Measurements from ENCODE around the gene HECTD4.

Gene HECTD4

GRCh38 chr12:112219195-112219594, 163.0 kb downstream of the HECTD4 start:
- DNase-seq (ENCODE audit: low read depth in 3 of 3, low spot score in 1 of 3) = no peak

DNA sequence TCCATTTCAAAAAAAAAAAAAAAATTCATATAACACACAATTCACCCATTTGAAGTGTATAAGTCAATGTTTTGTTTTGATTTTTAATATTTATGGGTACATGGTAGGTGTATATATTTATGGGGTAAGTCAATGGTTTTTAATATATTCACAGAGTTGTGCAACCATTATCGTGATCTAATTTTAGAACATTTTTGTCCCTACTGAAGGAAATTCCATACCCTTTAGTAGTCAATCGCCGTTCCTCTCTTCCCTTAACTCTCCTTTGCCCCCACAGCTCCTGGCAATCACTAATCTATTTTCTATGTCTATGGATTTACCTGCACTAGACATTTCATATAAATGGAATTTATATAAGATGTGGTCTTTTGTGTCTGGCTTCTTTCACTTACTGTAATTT, 164.1 kb downstream of the HECTD4 start:
- DNase-seq (ENCODE audit: low read depth in 3 of 3, low spot score in 1 of 3) = no peak

- no peak for DNase-seq (ENCODE audit: low read depth in 3 of 3, low spot score in 1 of 3)
Observed at GRCh38 chr12:112217647-112218046, 164.6 kb downstream of the HECTD4 start.

- no peak for DNase-seq (ENCODE audit: low read depth in 3 of 3, low spot score in 1 of 3)
Observed at GRCh38 chr12:112216223-112216622, 166.0 kb downstream of the HECTD4 start.

DNA sequence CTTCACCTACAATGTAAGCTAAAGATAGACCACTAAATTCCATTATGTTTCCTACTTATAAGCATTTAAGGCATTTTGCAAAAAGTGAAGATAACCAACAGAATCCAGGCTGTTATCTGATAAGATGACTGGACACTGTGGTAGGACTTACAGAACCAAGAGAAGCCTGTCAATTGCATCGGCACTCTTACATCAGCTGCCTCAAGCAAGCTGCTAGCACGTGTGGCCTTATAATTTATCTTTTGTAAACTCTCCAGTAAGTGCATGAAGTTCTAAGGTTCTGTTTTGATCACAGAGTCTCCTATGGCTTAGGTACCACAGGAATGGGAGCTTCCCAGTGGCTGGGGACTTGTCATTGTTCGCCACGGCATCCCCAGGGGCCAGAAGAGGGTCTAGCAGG, 168.2 kb downstream of the HECTD4 start:
- no peak for DNase-seq (ENCODE audit: low read depth in 3 of 3, low spot score in 1 of 3)

DNA sequence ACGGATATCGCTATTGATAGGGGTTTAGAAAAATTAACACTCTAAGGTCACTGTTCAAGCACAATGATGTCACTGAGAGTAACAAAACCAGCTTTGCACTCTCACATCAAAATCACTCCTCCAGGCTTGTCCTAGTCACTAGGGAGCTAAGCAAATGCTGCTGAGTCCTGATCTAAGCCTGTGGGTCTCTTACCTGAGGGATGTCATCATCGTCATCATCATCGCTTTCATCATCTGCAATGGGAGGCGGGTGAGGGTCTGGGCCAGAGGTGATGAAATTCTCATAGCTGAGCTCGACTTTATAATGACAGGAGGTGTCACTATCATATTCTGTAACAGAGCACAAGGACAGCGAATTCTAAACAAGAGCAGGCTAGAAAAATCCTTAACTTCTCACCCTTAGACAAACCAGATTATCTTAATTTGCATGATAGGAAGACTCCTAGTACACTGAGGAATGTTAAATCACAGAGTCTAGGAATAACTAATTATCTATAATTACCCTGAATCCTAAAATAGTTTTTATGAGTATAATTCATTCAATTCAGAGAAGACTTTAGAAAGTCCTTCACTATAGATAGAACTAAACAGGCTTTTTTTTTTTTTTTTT, 173.8 kb downstream of the HECTD4 start:
- no peak for DNase-seq (ENCODE audit: low read depth in 3 of 3, low spot score in 1 of 3)

- DNase-seq (ENCODE audit: low read depth in 3 of 3, low spot score in 1 of 3) = no peak
Observed at GRCh38 chr12:112207397-112207924, 174.8 kb downstream of the HECTD4 start.

DNA sequence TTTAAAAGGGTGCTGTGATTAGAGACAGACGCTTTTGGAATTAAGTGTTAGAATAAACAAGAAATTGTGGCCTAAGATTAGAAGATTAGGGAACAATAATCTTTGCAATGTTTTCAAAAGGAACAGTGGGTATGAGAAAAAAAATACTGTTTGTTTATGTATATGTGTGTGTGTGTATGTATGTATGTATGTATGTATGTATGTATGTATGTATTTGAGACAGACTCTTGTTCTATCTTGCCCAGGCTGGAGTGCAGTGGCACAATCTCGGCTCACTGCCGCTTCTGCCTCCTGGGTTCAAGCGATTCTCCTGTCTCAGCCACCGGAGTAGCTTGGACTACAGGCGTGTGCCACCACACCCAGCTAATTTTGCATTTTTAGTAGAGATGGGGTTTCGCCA, 175.3 kb downstream of the HECTD4 start:
- no peak for DNase-seq (ENCODE audit: low read depth in 3 of 3, low spot score in 1 of 3)

GRCh38 chr12:112199136-112199535, 183.1 kb downstream of the HECTD4 start:
- no peak for DNase-seq (ENCODE audit: low read depth in 3 of 3, low spot score in 1 of 3)

- peak in 1 of 3 donors; percentile 8 for DNase-seq (ENCODE audit: low read depth in 3 of 3, low spot score in 1 of 3)
Observed at GRCh38 chr12:112198120-112198733, 184.0 kb downstream of the HECTD4 start.

GRCh38 chr12:112196196-112196875, 185.9 kb downstream of the HECTD4 start:
- DNase-seq (ENCODE audit: low read depth in 3 of 3, low spot score in 1 of 3) = no peak

DNA sequence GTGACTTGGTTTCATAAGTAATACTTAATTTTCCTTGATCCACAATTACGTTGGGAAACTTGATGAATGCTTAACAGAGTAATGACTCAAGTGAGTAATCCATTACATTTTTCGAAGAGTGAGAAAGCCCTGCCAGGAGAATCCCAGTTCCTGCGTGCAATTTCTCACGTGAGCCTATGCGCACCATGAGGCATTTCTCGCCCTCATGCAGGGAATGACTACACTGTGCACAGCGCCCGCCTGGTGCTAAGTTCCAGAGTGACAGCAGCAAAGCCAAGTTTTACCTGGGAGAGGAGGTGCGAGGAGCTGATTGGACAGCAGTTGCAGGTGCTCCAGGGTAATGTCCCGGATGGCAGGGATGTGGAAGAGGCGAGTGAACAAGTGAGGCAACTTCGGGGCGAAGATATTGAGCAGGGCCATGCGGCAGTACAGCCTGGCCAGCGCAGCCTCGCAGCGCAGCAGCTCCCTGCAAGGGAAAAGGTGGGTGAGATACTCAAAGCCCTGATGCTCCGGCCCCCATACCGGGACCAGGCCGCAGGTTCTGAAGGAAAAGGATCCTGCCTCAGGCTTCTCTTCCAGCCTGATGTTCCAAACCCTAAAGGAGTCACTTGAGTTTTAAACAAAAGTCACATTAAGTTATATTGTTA, 187.5 kb downstream of the HECTD4 start:
- DNase-seq (ENCODE audit: low read depth in 3 of 3, low spot score in 1 of 3) = no peak

DNA sequence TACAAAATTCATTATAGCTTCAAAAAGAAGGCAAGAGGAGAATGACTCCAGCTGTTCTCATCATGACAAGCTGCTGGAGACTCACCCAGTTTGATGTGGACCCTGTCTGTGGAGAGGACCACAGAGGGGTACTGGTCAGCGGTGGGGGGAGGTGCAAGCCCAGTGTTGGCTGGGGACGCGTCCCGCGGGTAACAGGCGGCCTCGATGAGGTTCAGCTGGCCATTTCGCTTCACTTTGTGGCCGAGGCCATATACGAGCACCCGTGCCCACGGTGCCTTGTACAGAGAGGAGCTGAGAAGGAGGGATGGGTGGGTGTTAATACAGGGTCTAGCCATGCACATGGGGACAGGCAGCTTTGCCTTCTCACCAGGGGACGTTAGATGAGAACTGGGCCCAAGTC, 189.8 kb downstream of the HECTD4 start:
- DNase-seq (ENCODE audit: low read depth in 3 of 3, low spot score in 1 of 3) = no peak

DNA sequence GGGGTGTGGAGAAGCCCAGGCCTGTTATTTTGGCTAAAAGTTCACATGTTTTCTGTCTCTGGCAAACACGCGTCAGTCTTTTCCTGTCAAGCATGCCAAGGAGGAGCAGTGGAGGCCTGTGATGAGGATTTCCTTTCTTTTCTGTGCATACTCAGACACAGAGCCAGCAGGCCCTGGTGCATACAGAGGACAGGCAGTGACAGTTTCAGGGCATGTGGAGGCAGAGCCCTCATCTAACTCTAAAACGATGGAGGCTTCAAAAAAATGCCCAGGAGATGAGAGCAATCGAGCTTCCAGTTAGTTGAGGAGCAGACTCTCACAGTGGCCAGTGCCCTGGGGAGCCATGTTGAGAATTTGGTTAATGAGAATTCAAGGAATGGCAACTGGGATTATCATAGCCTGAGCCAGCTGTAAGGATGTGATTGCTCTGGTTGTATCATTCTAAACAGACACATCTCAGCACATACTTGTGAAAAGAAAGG, 190.3 kb downstream of the HECTD4 start:
- DNase-seq (ENCODE audit: low read depth in 3 of 3, low spot score in 1 of 3) = no peak

GRCh38 chr12:112191201-112191600, 191.0 kb downstream of the HECTD4 start:
- DNase-seq (ENCODE audit: low read depth in 3 of 3, low spot score in 1 of 3) = no peak

DNA sequence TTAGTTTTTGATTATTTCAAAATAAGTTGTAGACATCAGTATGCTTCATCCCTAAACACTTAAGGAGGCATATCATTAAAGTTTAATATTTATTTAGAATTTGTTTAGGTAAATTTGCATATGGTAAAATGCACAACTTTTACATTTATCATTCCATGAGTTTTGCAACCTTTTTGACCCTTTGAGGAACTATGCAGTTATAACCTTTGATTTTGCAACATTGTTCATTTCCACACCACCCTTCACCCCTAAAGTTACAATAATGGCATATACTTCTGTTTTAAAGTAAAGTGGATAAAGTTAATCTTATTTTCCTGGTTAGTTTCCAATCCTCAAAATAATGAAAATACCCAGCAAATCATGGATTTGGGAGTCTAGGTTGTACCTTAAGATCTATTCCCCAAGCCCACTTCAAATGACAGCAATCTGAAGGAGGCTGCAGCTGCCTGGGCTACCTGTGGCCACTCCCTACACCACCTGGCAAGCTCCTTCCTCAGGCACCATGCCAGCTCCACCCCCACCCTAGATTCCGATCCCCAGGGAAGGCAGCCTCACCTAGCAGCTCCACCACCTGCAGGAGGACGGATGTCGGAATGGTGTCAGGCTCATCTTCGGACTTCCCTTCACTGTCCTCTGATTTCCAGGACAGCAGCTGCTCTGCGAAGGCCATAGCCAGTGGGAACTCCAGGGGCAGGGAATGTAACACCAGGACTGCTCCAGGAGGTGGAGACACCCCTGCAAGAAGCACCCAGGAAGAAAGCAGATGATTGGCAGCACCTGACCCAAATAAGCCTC, 191.8 kb downstream of the HECTD4 start:
- DNase-seq (ENCODE audit: low read depth in 3 of 3, low spot score in 1 of 3) = no peak

GRCh38 chr12:112188130-112188830, 194.0 kb downstream of the HECTD4 start:
- DNase-seq (ENCODE audit: low read depth in 3 of 3, low spot score in 1 of 3) = no peak

DNA sequence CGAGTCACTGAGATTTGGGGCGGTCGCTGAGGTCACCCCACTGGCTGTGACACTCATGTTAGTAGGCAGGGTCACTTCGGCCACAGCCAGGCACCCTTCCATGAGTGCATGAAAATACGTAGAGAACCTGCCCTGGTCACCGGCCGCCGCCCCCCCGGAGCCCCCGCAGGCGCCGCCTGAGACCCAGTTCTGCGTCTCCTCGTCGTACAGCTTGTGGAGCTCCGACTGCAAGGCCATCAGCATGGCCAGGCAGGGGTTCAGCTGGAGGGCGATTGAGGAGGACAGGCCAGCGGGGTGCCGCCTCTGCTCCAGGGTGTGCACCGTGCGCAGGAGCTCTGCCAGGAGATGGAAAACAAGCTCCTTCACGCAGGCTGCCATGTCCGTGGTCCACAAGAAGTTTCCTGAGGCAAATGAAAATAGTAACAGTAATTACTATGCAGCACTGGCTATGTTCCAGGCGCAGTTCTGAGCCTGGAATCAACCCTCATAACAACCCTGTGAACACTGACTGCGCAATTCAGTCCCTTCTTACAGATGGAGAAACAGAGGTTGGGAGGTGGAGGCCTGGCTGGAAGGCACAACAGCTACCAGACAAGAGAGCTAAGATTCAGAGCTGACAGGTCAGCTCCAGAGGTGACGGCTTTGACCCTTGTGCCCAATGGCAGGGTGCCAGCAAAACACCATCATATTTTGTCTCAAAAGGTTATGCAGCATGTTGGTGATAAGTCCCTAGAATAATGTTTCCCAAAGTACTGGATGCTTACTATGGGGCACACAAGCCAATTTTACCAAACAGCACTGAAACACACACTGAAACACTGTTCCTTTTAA, 196.9 kb downstream of the HECTD4 start:
- DNase-seq (ENCODE audit: low read depth in 3 of 3, low spot score in 1 of 3) = no peak
